Activated T-cell treated with anti-CD3 and anti-CD28 coated beads, Interleukin-2, amount 50 U/mL, for 4 hours (primary cell): Measurements from ENCODE around the gene SH3RF1. TPM values are rescaled to one million over a fixed set of nuclear protein-coding genes. Genes with fewer than 3 reads are reported as not detected.
"Not testable (repeated sequence)": the region's sequence is repeated elsewhere in the genome, so short reads cannot be mapped to it uniquely, and the experiment has no call there.

Source experiments
- ATAC-seq, 2 donors: fragments of 200-7000 bp; cut with Tn5 transposase; one replicate each; pipeline ENCODE4 v1.10.0; 2021
- DNase-seq: peaks from one replicate; pipeline ENCODE4 v3.0.0-alpha.2; 2020
- H3K27me3 Mint-ChIP-seq: one replicate; pipeline ENCODE4 v1.8.0; 2021; ENCODE audit warnings: low read depth, mixed read lengths
- H3K36me3 Mint-ChIP-seq: one replicate; pipeline ENCODE4 v1.8.0; 2022; ENCODE audit warnings: mixed read lengths; ENCODE audit not compliant: insufficient read depth
- H3K4me1 Mint-ChIP-seq: one replicate; pipeline ENCODE4 v1.8.0; 2021; ENCODE audit warnings: low read depth, mixed read lengths
- H3K4me3 Mint-ChIP-seq: one replicate; pipeline ENCODE4 v1.8.0; 2021; ENCODE audit warnings: mild to moderate bottlenecking, moderate library complexity, mixed read lengths
- H3K9me3 Mint-ChIP-seq: one replicate; pipeline ENCODE4 v1.8.0; 2021; ENCODE audit warnings: mixed read lengths
- total RNA-seq, 3 donors: library from RNA; stranded (reverse); gene quantifications; one replicate each; pipeline ENCODE4 v1.2.1, GENCODE V29; 2021

Gene SH3RF1
- total RNA-seq, 3 donors from 2014 or later = 0.43 to 1.2 (median 0.56) TPM

- no peak overlapping the region for H3K4me3 Mint-ChIP-seq
- H3K4me1 Mint-ChIP-seq = no peaks in the 10 kb centered on the region
- H3K27me3 Mint-ChIP-seq = peaks cover 4% of the 10 kb centered on the region
- no peak for DNase-seq
- peaks cover 11% of the 10 kb centered on the region for H3K9me3 Mint-ChIP-seq
- no peak for ATAC-seq
- H3K36me3 Mint-ChIP-seq = no peaks in the 10 kb centered on the region
These were observed 70.3 kb downstream of the SH3RF1 start for GRCh38 chr4:169200361-169201030.

DNA sequence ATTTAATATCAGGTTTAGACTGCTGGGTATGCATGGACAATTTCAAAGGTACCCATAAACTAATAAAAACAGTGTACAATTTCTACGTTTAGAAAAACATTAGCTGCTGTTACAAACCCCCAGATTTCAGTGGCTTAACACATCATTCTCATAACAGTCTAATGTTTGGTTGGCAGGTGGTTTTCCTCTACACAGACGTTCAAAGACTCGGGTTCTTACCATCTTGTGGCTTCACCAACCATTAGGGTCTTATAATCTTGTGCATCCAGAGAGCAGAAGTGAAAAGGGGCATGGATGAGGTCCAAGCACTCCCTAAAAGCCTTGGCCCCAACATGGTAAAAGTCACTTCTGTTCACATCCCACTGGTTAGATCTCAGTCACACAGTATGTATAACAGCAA is 71.6 kb downstream of the SH3RF1 start:
- Mint-ChIP-seq H3K4me1 (no peaks in the 10 kb centered on the region), H3K9me3 (peaks cover 16% of the 10 kb centered on the region), H3K4me3 (no peak overlapping the region), H3K36me3 (no peaks in the 10 kb centered on the region), H3K27me3 (peaks cover 4% of the 10 kb centered on the region)
- no peak for ATAC-seq
- no peak for DNase-seq

- ATAC-seq (no peak), DNase-seq (no peak)
- Mint-ChIP-seq H3K27me3 (peaks cover 4% of the 10 kb centered on the region), H3K36me3 (no peaks in the 10 kb centered on the region), H3K9me3 (peaks cover 16% of the 10 kb centered on the region), H3K4me1 (no peaks in the 10 kb centered on the region), H3K4me3 (no peak overlapping the region)
These were observed 72.6 kb downstream of the SH3RF1 start for GRCh38 chr4:169198167-169198566.

- not testable (repeated sequence) for H3K27me3 Mint-ChIP-seq, ATAC-seq, H3K4me1 Mint-ChIP-seq, DNase-seq, H3K4me3 Mint-ChIP-seq, H3K36me3 Mint-ChIP-seq
- peaks cover 16% of the 10 kb centered on the region for H3K9me3 Mint-ChIP-seq
These were observed 73.5 kb downstream of the SH3RF1 start for GRCh38 chr4:169197206-169197605.

DNA sequence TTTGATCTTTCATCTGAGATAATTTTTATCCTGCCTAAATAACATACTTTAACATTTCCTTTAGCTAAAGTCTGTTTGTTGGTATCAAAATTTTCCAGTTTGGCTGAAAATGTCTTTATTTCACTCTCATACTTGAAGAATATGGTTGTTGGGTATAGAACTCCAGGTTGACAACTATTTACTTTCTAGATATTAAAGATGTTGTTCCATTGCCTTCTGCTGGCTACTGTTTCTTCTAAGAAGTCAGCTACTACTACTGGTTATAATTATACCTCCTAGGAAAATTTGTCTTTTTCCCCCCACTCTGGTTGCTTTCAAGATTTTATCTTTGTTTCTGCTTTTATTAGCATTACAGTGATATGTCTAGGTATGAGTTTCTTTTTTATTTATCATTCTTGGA is 75.7 kb downstream of the SH3RF1 start:
- Mint-ChIP-seq H3K36me3 (no peaks in the 10 kb centered on the region), H3K4me1 (no peaks in the 10 kb centered on the region), H3K9me3 (peaks cover 16% of the 10 kb centered on the region), H3K27me3 (peaks cover 11% of the 10 kb centered on the region), H3K4me3 (no peak overlapping the region)
- no peak for ATAC-seq
- no peak for DNase-seq

- not testable (repeated sequence) for ATAC-seq, DNase-seq, H3K4me1 Mint-ChIP-seq, H3K9me3 Mint-ChIP-seq, H3K4me3 Mint-ChIP-seq, H3K36me3 Mint-ChIP-seq
- H3K27me3 Mint-ChIP-seq = peaks cover 17% of the 10 kb centered on the region
These were observed 80.8 kb downstream of the SH3RF1 start for GRCh38 chr4:169189968-169190367.

- Mint-ChIP-seq H3K27me3 (peaks cover 17% of the 10 kb centered on the region), H3K9me3 (no peaks in the 10 kb centered on the region), H3K36me3 (no peaks in the 10 kb centered on the region), H3K4me3 (no peak overlapping the region), H3K4me1 (no peaks in the 10 kb centered on the region)
- DNase-seq (no peak), ATAC-seq (no peak)
These were observed 81.4 kb downstream of the SH3RF1 start for GRCh38 chr4:169189372-169189771.

- Mint-ChIP-seq H3K4me1 (no peaks in the 10 kb centered on the region), H3K27me3 (peaks cover 17% of the 10 kb centered on the region), H3K4me3 (no peak overlapping the region), H3K9me3 (no peaks in the 10 kb centered on the region), H3K36me3 (no peaks in the 10 kb centered on the region)
- ATAC-seq = no peak
- no peak for DNase-seq
These were observed 82.6 kb downstream of the SH3RF1 start for GRCh38 chr4:169188204-169188603.

DNA sequence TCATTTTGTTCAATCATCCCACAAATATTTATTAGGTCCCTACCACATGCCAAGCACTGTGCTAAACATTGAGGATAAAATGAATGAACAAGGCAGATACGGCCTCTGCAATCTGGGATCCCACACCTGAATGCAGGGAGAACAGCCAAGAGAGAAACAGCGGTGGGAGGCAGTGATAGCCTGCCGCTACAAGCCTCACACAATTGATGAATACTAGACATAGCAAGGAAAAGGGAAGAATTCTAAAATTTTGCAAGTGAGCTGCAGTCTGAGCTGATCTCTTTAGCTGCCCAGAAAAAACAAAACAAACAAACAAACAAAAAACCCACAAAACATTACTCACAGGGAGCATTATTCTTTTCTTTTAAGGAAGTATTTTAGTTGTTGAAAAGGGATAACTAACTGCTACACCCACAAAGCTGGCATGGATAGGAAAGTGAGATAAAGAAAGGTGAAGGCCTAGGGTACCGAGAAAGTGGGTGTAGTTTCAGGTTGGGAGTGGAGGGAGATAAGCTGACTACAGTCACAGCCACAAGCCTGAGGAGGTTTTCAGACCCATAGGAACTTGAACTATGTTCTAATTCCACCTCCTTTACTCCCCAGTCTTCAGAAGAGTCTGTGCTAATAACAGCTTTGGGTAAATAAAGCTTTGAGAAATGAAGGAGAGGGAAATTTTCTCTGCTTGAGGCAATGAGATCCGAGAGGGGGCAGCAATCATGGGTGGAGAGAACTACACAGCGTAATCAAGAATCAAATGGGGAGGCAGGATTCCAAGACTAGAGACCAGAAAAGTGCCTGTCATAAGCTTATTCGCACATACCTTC is 85.4 kb downstream of the SH3RF1 start:
- DNase-seq = no peak
- H3K4me1 Mint-ChIP-seq = no peaks in the 10 kb centered on the region

DNA sequence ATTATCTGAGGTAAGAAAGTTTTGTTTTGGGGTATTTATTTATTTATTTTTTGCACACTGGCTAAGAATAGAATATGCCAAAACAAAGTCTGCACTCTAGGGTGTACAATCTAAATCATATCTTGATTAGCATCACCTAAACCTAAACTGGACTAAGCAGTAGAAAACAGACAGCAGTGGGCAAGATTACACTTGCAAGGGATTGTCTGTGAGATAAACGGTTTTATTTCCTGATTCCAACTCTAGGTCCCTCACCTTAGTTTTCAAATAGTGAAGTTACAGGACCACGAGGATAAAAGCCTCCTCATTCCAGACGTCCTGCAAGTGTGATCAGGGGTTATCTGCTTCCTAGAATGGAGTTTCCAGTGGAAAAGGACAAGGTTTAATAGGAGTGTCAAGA is 86.1 kb downstream of the SH3RF1 start:
- no peak for DNase-seq
- Mint-ChIP-seq H3K4me1 (no peaks in the 10 kb centered on the region), H3K27me3 (peaks cover 22% of the 10 kb centered on the region), H3K4me3 (no peak overlapping the region), H3K9me3 (no peaks in the 10 kb centered on the region), H3K36me3 (no peaks in the 10 kb centered on the region)
- no peak for ATAC-seq

More for the DNA sequence above, 85.4 kb downstream of the SH3RF1 start:
- H3K27me3 Mint-ChIP-seq = peaks cover 24% of the 10 kb centered on the region
- H3K36me3 Mint-ChIP-seq = no peaks in the 10 kb centered on the region
- ATAC-seq = no peak
- H3K4me3 Mint-ChIP-seq = no peak overlapping the region
- H3K9me3 Mint-ChIP-seq = no peaks in the 10 kb centered on the region

DNA sequence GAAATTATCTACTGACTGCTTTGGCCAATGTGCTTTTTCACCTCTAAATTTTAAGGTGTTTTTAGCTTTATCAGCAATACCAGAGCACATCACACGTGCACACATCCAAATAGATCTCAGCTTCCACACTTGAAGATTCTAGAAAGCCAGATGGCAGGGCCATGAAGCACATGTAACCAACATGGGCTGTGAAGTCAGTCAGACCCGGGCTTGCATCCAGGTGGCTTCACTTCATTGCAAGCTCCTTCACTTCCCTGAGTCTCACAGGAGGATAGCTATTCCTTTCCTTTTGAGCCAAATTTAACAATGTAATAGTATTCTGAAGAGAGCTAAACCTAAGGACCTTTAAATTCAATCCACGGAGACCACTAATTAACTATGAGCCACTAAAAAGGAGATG is 86.5 kb downstream of the SH3RF1 start:
- no peak for ATAC-seq
- H3K27me3 Mint-ChIP-seq = peaks cover 22% of the 10 kb centered on the region

DNA sequence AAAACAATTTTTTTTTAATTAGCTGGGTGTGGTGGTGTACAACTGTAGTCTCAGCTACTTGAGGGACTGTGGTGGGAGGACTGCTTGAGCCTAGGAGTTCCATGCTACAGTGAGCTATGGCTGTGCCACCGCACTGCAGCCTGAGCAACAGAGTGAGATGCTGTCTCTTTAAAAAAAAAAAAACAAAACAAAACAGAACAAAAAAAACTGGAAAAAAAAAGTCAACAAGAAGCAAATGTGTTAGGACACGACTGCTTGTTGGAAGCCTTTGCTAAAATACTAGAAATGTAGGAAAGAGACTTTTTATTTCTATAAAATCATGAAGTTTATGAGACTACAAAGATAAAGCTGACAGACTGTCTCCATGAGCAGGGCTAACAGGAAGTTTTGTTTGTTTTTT is 87.2 kb downstream of the SH3RF1 start:
- H3K9me3 Mint-ChIP-seq = no peaks in the 10 kb centered on the region
- DNase-seq (no peak), ATAC-seq (no peak)
- H3K36me3 Mint-ChIP-seq = no peaks in the 10 kb centered on the region
- peaks cover 19% of the 10 kb centered on the region for H3K27me3 Mint-ChIP-seq
- H3K4me1 Mint-ChIP-seq = no peaks in the 10 kb centered on the region
- no peak overlapping the region for H3K4me3 Mint-ChIP-seq

More for the DNA sequence above, 86.5 kb downstream of the SH3RF1 start:
- Mint-ChIP-seq H3K4me3 (no peak overlapping the region), H3K4me1 (no peaks in the 10 kb centered on the region), H3K36me3 (no peaks in the 10 kb centered on the region), H3K9me3 (no peaks in the 10 kb centered on the region)
- DNase-seq = no peak

GRCh38 chr4:169179609-169180521 is 90.9 kb downstream of the SH3RF1 start:
- ATAC-seq (no peak), DNase-seq (no peak)
- no peak overlapping the region for H3K4me3 Mint-ChIP-seq
- no peaks in the 10 kb centered on the region for H3K36me3 Mint-ChIP-seq
- no peaks in the 10 kb centered on the region for H3K4me1 Mint-ChIP-seq
- no peaks in the 10 kb centered on the region for H3K9me3 Mint-ChIP-seq
- H3K27me3 Mint-ChIP-seq = peaks cover 13% of the 10 kb centered on the region

- not testable (repeated sequence) for H3K9me3 Mint-ChIP-seq, H3K4me1 Mint-ChIP-seq, DNase-seq, H3K4me3 Mint-ChIP-seq, H3K36me3 Mint-ChIP-seq, ATAC-seq
- peaks cover 13% of the 10 kb centered on the region for H3K27me3 Mint-ChIP-seq
These were observed 92.7 kb downstream of the SH3RF1 start for GRCh38 chr4:169178092-169178491.
